Hematopoietic multipotent progenitor cell treated with erythropoietin and hydrocortisone succinate and interleukin-3 and kit ligand, for 17 days (in vitro differentiated cells): ENCODE measurements around the gene FGD4.
"Not testable (repeated sequence)": the region's sequence is repeated elsewhere in the genome, so short reads cannot be mapped to it uniquely, and the experiment has no call there.

ENCODE experiments used
- DNase-seq: peaks from one replicate; pipeline ENCODE4 v3.0.0-alpha.2; 2015; ENCODE audit warnings: low spot score

Gene FGD4

GRCh38 chr12:32525802-32526201, 126.4 kb downstream of the FGD4 start:
- not testable (repeated sequence) for DNase-seq

GRCh38 chr12:32526343-32526742, 127.0 kb downstream of the FGD4 start:
- DNase-seq: not testable (repeated sequence)

GRCh38 chr12:32532422-32532821, 133.1 kb downstream of the FGD4 start:
- no peak for DNase-seq

- no peak for DNase-seq
Observed at GRCh38 chr12:32532951-32533350, 133.6 kb downstream of the FGD4 start.

- not testable (repeated sequence) for DNase-seq
Observed at GRCh38 chr12:32533506-32533905, 134.1 kb downstream of the FGD4 start.

GRCh38 chr12:32533971-32534590, 134.7 kb downstream of the FGD4 start:
- no peak for DNase-seq

GRCh38 chr12:32534698-32535097, 135.3 kb downstream of the FGD4 start:
- DNase-seq: no peak

- no peak for DNase-seq
Observed at GRCh38 chr12:32535288-32535999, 136.1 kb downstream of the FGD4 start.

- DNase-seq: no peak
Observed at GRCh38 chr12:32536000-32536345, 136.6 kb downstream of the FGD4 start.

- no peak for DNase-seq
Observed at GRCh38 chr12:32541754-32542374, 142.5 kb downstream of the FGD4 start.

- DNase-seq: no peak
Observed at GRCh38 chr12:32542428-32543229, 143.3 kb downstream of the FGD4 start.

- DNase-seq: no peak
Observed at GRCh38 chr12:32544893-32545292, 145.5 kb downstream of the FGD4 start.

- DNase-seq: no peak
Observed at GRCh38 chr12:32545413-32545980, 146.1 kb downstream of the FGD4 start.

- DNase-seq: no peak
Observed at GRCh38 chr12:32546272-32546671, 146.9 kb downstream of the FGD4 start.

- no peak for DNase-seq
Observed at GRCh38 chr12:32548691-32549281, 149.4 kb downstream of the FGD4 start.

GRCh38 chr12:32549675-32550079, 150.3 kb downstream of the FGD4 start:
- DNase-seq: no peak

GRCh38 chr12:32551058-32551457, 151.7 kb downstream of the FGD4 start:
- DNase-seq: no peak

GRCh38 chr12:32558903-32559302, 159.5 kb downstream of the FGD4 start:
- no peak for DNase-seq

- DNase-seq: no peak
Observed at GRCh38 chr12:32559434-32559833, 160.1 kb downstream of the FGD4 start.

GRCh38 chr12:32560520-32560919, 161.2 kb downstream of the FGD4 start:
- no peak for DNase-seq

- DNase-seq: no peak
Observed at GRCh38 chr12:32561931-32562341, 162.6 kb downstream of the FGD4 start.

GRCh38 chr12:32562413-32562812, 163.1 kb downstream of the FGD4 start:
- not testable (repeated sequence) for DNase-seq
